GM06990 (cell line): Measurements from ENCODE around the gene C2orf72.

ENCODE experiments used
- DNase-seq: peaks from one replicate; pipeline ENCODE4 v3.0.0-alpha.2; 2011; ENCODE audit not compliant: insufficient read length; ENCODE audit errors: extremely low read depth
- H3K27me3 ChIP-seq: replicated peaks from 2 replicates; pipeline ENCODE4 v1.6.0; 2011; ENCODE audit warnings: low read length; ENCODE audit not compliant: control insufficient read depth, insufficient read depth
- H3K36me3 ChIP-seq: 2 replicates; pipeline ENCODE4 v1.5.1; 2011; ENCODE audit warnings: low read length; ENCODE audit not compliant: control insufficient read depth, insufficient read depth
- H3K4me3 ChIP-seq: replicated peaks from 2 replicates; pipeline ENCODE4 v1.5.1; 2011; ENCODE audit warnings: low read depth, mild to moderate bottlenecking, control low read depth, low read length
- TF ChIP-seq, protein P1 (sequence below): IDR thresholded peaks from 2 replicates; pipeline ENCODE4 v1.5.1; 2011; ENCODE audit warnings: low read length, control low read depth, mild to moderate bottlenecking, inconsistent platforms; ENCODE audit not compliant: insufficient read depth, poor library complexity, severe bottlenecking

Gene C2orf72

DNA sequence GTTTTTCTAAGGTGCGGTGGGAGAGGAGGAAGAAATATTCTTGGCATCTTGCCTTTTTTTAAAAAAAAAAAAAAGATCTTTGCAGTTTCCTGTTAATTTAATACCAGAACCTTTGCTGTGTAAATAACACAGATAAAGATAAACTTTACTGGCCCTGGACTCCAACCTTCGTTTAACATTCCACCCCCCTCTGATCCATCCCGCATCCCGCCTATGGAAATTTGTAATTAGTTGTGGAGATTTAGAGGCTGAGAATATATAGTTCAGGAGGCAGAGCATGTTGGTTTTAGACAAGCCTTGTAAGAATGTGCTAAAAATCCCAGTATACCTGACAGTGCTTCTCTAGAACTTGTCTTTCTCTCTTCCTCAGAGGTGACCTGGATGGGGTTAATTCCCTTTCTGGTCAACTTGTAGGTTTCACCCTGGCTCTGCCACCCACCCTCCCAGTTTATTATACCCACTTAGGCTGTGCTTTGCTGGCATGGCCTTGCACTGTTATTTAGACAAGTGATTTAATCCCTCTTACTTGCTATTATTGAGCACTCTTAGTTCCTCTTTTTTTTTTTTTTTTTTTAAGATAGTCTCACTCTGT, 2.9 kb upstream of the C2orf72 start:
- peaks cover 1% of the 10 kb centered on the region; the same call in 1 of the 2 replicates for H3K27me3 ChIP-seq
- no peak overlapping the region for H3K4me3 ChIP-seq
- no peak for DNase-seq
- TF ChIP-seq, protein P1, sequence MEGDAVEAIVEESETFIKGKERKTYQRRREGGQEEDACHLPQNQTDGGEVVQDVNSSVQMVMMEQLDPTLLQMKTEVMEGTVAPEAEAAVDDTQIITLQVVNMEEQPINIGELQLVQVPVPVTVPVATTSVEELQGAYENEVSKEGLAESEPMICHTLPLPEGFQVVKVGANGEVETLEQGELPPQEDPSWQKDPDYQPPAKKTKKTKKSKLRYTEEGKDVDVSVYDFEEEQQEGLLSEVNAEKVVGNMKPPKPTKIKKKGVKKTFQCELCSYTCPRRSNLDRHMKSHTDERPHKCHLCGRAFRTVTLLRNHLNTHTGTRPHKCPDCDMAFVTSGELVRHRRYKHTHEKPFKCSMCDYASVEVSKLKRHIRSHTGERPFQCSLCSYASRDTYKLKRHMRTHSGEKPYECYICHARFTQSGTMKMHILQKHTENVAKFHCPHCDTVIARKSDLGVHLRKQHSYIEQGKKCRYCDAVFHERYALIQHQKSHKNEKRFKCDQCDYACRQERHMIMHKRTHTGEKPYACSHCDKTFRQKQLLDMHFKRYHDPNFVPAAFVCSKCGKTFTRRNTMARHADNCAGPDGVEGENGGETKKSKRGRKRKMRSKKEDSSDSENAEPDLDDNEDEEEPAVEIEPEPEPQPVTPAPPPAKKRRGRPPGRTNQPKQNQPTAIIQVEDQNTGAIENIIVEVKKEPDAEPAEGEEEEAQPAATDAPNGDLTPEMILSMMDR: no peak
- H3K36me3 ChIP-seq: no peaks in the 10 kb centered on the region

DNA sequence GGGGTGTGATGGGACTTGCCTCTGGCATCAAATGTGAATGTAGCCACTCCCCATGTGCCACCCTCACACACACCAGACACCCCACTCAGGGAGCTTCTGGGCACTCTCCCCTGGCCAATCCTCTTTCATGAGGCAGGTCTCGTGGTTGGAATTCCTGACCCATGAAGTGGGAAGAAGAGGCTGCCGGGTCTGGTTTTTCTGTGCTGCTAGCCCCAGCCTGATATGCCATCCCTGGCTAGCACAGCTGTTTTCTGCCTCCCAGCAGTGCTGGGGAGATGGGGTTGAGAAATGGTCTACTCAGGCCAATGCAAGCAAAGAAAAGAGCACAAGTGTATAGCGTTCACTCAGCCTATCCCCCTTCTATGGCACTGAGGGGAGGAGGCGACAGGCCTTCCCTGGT, 1.2 kb upstream of the C2orf72 start:
- Histone ChIP-seq H3K4me3 (no peak overlapping the region), H3K36me3 (no peaks in the 10 kb centered on the region), H3K27me3 (peaks cover 1% of the 10 kb centered on the region; the same call in 1 of the 2 replicates)
- DNase-seq: no peak
- TF ChIP-seq, protein P1: no peak

DNA sequence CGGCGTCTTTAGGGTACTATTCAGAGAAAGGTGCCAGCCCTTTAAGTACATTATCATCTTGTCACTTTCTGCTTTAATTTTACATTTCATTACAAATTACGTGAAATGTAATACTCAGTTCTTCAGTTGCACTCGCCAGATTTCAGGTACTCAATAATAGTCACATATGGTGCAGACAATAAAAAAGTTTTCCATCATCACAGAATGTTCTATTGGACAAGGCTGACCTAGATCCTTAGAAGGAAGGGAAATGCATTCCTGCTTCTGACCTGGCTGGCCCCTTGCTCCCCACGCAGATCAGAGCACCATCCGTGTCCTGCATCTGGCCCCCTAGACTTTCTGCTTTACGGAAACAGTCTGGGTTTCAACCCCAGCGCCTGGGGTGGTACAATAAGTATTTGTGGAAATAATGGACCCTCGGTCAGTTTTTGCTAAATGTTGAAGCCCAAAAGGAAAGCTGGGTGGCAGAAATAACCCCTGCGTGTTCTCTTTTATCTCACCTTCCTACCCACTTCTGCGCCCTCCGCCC, 681 bp upstream of the C2orf72 start:
- no peaks in the 10 kb centered on the region for H3K36me3 ChIP-seq
- no peak for DNase-seq
- TF ChIP-seq, protein P1: no peak
- H3K27me3 ChIP-seq: peaks cover 1% of the 10 kb centered on the region; the same call in 1 of the 2 replicates
- no peak overlapping the region for H3K4me3 ChIP-seq

DNA sequence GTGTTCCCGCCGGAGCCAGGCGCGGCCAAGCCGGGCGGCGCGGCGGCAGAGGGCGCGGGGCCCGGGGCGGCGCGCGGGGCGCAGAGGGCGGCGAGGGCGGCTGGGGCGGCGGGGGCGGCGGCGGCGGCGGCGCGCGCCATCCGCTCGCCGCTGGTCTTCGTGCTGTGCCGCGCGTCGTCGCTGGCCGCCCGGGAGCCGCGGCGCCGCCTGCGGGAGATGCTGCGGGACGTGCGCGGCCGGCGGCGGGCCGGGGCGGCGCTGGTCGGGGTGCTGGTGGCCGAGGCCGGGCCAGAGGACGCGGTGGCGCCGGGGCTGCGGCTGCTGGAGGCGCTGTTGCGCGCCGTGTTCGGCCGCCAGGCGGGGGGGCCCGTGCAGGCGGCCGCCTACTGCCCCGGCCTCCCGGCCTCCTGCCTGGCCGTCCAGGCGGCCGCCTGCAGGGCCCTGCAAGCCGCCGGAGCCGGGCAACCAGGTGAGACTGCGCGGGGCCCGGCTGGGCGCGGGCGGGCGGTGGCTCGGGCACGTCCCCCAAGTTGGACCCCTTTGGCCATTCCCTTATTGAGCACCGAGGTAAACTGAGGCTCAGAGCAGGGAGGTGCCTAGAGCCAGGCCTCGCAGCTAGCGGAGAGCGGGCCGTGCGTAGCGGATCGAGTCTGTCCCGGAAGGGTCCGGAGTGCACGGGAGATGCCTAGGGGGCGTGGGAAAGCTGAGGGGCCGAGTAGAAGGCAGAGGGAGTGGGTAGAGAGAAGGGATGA, 584 bp downstream of the C2orf72 start:
- no peak for DNase-seq
- H3K4me3 ChIP-seq: no peak overlapping the region; the same call in 1 of the 2 replicates
- TF ChIP-seq, protein P1: no peak
- H3K36me3 ChIP-seq: no peaks in the 10 kb centered on the region
- peaks cover 1% of the 10 kb centered on the region; the same call in 1 of the 2 replicates for H3K27me3 ChIP-seq

DNA sequence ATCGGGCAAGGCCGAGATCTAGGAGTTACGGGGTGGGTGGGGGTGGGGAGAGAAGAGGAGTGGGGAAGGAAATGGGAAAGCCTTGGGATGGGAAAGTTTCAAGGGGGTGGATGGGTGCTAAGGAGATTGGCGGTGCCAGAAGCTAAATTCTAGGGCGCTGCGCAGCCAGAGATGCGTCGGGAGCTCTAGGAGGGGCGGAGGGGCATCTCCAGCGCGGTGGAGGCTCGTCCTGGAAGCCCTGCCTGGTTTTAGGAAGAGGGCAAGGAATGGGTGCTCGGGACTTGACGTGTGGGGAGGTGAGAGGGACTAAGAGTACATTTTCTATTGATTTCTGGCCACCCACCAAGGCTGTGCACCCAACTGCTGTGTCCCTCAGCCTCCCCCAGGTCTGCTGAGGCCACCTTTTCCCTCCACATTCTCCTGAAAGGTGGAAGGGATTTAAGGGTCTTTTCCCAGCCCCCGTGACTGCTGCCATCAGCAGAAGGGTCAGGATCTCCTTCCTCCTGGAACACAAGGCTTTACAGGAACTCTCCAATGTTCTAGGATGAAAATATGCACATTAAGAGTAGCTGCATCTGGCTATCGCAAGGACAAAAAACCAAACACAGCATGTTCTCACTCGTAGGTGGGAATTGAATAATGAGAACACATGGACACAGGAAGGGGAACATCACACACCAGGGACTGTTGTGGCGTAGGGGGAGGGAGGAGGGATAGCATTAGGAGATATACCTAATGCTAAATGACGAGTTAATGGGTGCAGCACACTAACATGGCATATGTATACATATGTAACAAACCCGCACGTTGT, 1.4 kb downstream of the C2orf72 start:
- Histone ChIP-seq H3K27me3 (peaks cover 3% of the 10 kb centered on the region; the same call in 1 of the 2 replicates), H3K4me3 (no peak overlapping the region), H3K36me3 (no peaks in the 10 kb centered on the region)
- no peak for DNase-seq
- TF ChIP-seq, protein P1: no peak
